GM12878 (cell line): ENCODE results near the gene ATXN2. TPM values are rescaled to one million over a fixed set of nuclear protein-coding genes. Genes with fewer than 3 reads are reported as not detected.

ENCODE experiments used
- BACH1 ChIP-seq: fragments of 450-650 bp; IDR thresholded peaks from 2 replicates; pipeline ENCODE4 v1.6.1; 2017; ENCODE audit warnings: mild to moderate bottlenecking, borderline replicate concordance
- CHD1 ChIP-seq: IDR thresholded peaks from 2 replicates; pipeline ENCODE4 v1.6.1; 2012; ENCODE audit warnings: low read depth, low read length, improper control_type of control experiment
- CREM ChIP-seq: IDR thresholded peaks from 2 replicates; pipeline ENCODE4 v1.6.1; 2014; ENCODE audit warnings: antibody characterized with exemption, low read depth
- JUNB ChIP-seq: IDR thresholded peaks from 2 replicates; pipeline ENCODE4 v1.6.1; 2016; ENCODE audit warnings: antibody characterized with exemption, mild to moderate bottlenecking
- MEF2A ChIP-seq: IDR thresholded peaks from 2 replicates; pipeline ENCODE4 v1.6.1; 2011; ENCODE audit warnings: low read depth, mild to moderate bottlenecking, low read length, moderate library complexity; ENCODE audit not compliant: insufficient read depth
- MTA2 ChIP-seq: fragments of 450-650 bp; IDR thresholded peaks from 2 replicates; pipeline ENCODE4 v1.6.1; 2016; ENCODE audit warnings: low read depth, mild to moderate bottlenecking, moderate library complexity
- MXI1 ChIP-seq: fragments of 150-350 bp; IDR thresholded peaks from 2 replicates; pipeline ENCODE4 v1.6.1; 2011; ENCODE audit warnings: low read depth, mild to moderate bottlenecking, inconsistent platforms, low read length, improper control_type of control experiment
- NFYA ChIP-seq: IDR thresholded peaks from 2 replicates; pipeline ENCODE4 v1.6.1; 2011; ENCODE audit warnings: low read depth, mild to moderate bottlenecking, low read length, improper control_type of control experiment, borderline replicate concordance
- NR2F1 ChIP-seq: fragments of 450-650 bp; conservative IDR thresholded peaks from 2 replicates; pipeline ENCODE4 v1.6.1; 2017; ENCODE audit warnings: mild to moderate bottlenecking
- PAX5 ChIP-seq: IDR thresholded peaks from 2 replicates; pipeline ENCODE4 v1.6.1; 2011; ENCODE audit warnings: low read depth, low read length, borderline replicate concordance
- SP1 ChIP-seq: IDR thresholded peaks from one replicate; pipeline ENCODE4 v1.6.1; 2011; ENCODE audit warnings: low read depth, low read length
- TCF7 ChIP-seq: IDR thresholded peaks from 2 replicates; pipeline ENCODE4 v1.6.1; 2014; ENCODE audit warnings: antibody characterized with exemption, borderline replicate concordance
- YY1 ChIP-seq: IDR thresholded peaks from 2 replicates; pipeline ENCODE4 v1.6.1; 2011; ENCODE audit warnings: low read depth, mild to moderate bottlenecking, low read length
- ZNF217 ChIP-seq: fragments of 450-650 bp; IDR thresholded peaks from 2 replicates; pipeline ENCODE4 v1.6.1; 2017; ENCODE audit warnings: antibody characterized with exemption, mild to moderate bottlenecking
- ZSCAN29 ChIP-seq: fragments of 450-650 bp; IDR thresholded peaks from 2 replicates; pipeline ENCODE4 v1.6.1; 2017; ENCODE audit warnings: mild to moderate bottlenecking, moderate library complexity
- polyA plus RNA-seq, 11 experiments: library from polyadenylated mRNA; depleted of rRNA in 4 of 11; unstranded in 6 of 11; stranded (reverse) in 5 of 11; fragments of >200 nt; fragmentation: Nextera tagmentation in 4 of 11; fragmentation: Illumina TruSeq in 1 of 11; extraction: Ambion mirVana in 4 of 11; extraction: Trizol in 1 of 11; gene quantifications; 1 replicate in 1 of 11; 2 replicates in 10 of 11; pipeline versions ENCODE4 v1.2.1 to v1.2.3, GENCODE V29; 2011 to 2016; ENCODE audit warnings: inconsistent platforms in 2 of 11, missing spikeins in 2 of 11, low read depth in 1 of 11
- total RNA-seq, 4 experiments: library from RNA; depleted of rRNA in 3 of 4; stranded (reverse); fragments of >200 nt in 3 of 4; fragmentation: Illumina TruSeq in 1 of 4; extraction: Trizol in 1 of 4; gene quantifications; 2 replicates each; pipeline versions ENCODE4 v1.2.1 to v1.2.3, GENCODE V29; 2013 to 2021
- TF ChIP-seq, protein P1 (sequence below), 3 experiments: IDR thresholded peaks in 2 of 3; conservative IDR thresholded peaks in 1 of 3; 2 replicates each; pipeline ENCODE4 v1.5.1; 2011; ENCODE audit warnings: low read depth in 3 of 3, low read length in 3 of 3, mild to moderate bottlenecking in 3 of 3, control low read depth in 2 of 3, moderate library complexity in 2 of 3, inconsistent platforms in 1 of 3, mixed read lengths in 1 of 3; ENCODE audit not compliant: control insufficient read depth in 2 of 3, insufficient read depth in 1 of 3; ENCODE audit errors: extremely low read depth in 1 of 3
- TF ChIP-seq, protein P2 (sequence below): fragments of 450-650 bp; conservative IDR thresholded peaks from 2 replicates; pipeline ENCODE4 v1.6.1; 2017; ENCODE audit warnings: mild to moderate bottlenecking, moderate library complexity
- TF ChIP-seq, protein P3 (sequence below): fragments of 450-650 bp; formaldehyde crosslinking; IDR thresholded peaks from 2 replicates; pipeline ENCODE4 v1.4.0; 2020; ENCODE audit warnings: mild to moderate bottlenecking, moderate library complexity
- TF ChIP-seq, protein P4 (sequence below): IDR thresholded peaks from 2 replicates; pipeline ENCODE4 v1.6.1; 2011; ENCODE audit warnings: mild to moderate bottlenecking, low read depth, low read length, moderate library complexity; ENCODE audit not compliant: insufficient replicate concordance

ATXN2 gene
- total and polyA plus RNA-seq, 10 of the 15 experiments (the other 5 are each of a cell fraction or from before 2014, with no cell fraction given), result 8.8 to 31.5 (median 19.0) TPM

DNA sequence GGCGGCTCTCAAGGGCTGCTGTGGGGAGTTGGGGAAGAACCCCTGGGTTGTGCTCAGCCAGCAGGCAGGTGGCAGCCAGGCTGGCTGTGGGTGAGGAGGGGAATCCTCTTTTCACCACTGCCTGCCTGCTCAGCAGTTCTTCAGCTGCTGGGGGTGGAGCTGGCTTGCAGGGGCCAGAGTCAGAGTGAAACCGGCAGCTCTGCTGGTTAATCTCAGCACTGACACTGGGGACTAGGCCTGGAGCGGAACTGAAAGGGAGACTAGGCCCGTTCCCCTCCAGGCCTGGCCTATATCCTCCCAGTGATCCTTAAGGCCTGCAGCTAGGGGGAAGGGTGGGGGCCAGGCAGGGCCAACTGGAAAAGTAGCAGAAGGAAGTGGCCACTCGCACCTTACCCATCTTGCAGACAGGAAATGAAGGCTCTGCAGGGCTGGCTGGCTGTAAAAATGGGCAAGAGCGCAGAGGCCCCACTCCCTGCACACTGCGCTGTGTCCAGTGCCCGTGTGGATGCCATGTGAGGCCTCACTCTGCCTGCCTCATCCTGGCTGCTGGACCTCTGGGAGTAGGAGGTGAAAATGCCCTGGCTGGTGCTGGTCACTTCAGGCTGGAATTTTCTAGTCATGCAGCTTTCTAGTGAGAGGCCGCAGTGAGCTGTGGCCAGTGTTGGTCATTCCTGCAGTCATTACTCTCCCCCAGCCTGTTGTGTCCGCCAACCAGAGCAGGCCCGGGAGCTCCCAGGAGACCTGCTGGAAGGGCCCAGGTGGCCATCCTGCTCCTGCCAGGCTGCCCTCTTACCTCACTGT lies 154.0 kb downstream of the ATXN2 start (continued):
- TF ChIP-seq, protein P1, sequence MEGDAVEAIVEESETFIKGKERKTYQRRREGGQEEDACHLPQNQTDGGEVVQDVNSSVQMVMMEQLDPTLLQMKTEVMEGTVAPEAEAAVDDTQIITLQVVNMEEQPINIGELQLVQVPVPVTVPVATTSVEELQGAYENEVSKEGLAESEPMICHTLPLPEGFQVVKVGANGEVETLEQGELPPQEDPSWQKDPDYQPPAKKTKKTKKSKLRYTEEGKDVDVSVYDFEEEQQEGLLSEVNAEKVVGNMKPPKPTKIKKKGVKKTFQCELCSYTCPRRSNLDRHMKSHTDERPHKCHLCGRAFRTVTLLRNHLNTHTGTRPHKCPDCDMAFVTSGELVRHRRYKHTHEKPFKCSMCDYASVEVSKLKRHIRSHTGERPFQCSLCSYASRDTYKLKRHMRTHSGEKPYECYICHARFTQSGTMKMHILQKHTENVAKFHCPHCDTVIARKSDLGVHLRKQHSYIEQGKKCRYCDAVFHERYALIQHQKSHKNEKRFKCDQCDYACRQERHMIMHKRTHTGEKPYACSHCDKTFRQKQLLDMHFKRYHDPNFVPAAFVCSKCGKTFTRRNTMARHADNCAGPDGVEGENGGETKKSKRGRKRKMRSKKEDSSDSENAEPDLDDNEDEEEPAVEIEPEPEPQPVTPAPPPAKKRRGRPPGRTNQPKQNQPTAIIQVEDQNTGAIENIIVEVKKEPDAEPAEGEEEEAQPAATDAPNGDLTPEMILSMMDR (IDR thresholded peaks at IDR 0.05 in 2 of 3, conservative IDR thresholded peaks at IDR 0.05 in 1 of 3; ENCODE audit: control insufficient read depth in 2 of 3, extremely low read depth in 1 of 3, insufficient read depth in 1 of 3, low read depth in 3 of 3, low read length in 3 of 3), result peak in 1 of 3 experiments; percentile 5; a peak in 1 of 6 replicates
- TF ChIP-seq MTA2 (peak; percentile 80), MEF2A (peak; percentile 85), MXI1 (peak; percentile 84; the same call in 1 of the 2 replicates), CREM (peak; percentile 81), SP1 (peak; percentile 52), TCF7 (no peak), NFYA (no peak), ZNF217 (no peak), BACH1 (peak; percentile 95; the same call in 1 of the 2 replicates), JUNB (peak; percentile 94), PAX5 (peak; percentile 92), ZSCAN29 (no peak), YY1 (peak; percentile 41; the same call in 1 of the 2 replicates), CHD1 (no peak), NR2F1 (peak; percentile 62)
- TF ChIP-seq, protein P2, sequence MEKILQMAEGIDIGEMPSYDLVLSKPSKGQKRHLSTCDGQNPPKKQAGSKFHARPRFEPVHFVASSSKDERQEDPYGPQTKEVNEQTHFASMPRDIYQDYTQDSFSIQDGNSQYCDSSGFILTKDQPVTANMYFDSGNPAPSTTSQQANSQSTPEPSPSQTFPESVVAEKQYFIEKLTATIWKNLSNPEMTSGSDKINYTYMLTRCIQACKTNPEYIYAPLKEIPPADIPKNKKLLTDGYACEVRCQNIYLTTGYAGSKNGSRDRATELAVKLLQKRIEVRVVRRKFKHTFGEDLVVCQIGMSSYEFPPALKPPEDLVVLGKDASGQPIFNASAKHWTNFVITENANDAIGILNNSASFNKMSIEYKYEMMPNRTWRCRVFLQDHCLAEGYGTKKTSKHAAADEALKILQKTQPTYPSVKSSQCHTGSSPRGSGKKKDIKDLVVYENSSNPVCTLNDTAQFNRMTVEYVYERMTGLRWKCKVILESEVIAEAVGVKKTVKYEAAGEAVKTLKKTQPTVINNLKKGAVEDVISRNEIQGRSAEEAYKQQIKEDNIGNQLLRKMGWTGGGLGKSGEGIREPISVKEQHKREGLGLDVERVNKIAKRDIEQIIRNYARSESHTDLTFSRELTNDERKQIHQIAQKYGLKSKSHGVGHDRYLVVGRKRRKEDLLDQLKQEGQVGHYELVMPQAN, result no peak
- TF ChIP-seq, protein P3, sequence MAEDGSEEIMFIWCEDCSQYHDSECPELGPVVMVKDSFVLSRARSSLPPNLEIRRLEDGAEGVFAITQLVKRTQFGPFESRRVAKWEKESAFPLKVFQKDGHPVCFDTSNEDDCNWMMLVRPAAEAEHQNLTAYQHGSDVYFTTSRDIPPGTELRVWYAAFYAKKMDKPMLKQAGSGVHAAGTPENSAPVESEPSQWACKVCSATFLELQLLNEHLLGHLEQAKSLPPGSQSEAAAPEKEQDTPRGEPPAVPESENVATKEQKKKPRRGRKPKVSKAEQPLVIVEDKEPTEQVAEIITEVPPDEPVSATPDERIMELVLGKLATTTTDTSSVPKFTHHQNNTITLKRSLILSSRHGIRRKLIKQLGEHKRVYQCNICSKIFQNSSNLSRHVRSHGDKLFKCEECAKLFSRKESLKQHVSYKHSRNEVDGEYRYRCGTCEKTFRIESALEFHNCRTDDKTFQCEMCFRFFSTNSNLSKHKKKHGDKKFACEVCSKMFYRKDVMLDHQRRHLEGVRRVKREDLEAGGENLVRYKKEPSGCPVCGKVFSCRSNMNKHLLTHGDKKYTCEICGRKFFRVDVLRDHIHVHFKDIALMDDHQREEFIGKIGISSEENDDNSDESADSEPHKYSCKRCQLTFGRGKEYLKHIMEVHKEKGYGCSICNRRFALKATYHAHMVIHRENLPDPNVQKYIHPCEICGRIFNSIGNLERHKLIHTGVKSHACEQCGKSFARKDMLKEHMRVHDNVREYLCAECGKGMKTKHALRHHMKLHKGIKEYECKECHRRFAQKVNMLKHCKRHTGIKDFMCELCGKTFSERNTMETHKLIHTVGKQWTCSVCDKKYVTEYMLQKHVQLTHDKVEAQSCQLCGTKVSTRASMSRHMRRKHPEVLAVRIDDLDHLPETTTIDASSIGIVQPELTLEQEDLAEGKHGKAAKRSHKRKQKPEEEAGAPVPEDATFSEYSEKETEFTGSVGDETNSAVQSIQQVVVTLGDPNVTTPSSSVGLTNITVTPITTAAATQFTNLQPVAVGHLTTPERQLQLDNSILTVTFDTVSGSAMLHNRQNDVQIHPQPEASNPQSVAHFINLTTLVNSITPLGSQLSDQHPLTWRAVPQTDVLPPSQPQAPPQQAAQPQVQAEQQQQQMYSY (CRISPR knock-in tag), result no peak
- TF ChIP-seq, protein P4, sequence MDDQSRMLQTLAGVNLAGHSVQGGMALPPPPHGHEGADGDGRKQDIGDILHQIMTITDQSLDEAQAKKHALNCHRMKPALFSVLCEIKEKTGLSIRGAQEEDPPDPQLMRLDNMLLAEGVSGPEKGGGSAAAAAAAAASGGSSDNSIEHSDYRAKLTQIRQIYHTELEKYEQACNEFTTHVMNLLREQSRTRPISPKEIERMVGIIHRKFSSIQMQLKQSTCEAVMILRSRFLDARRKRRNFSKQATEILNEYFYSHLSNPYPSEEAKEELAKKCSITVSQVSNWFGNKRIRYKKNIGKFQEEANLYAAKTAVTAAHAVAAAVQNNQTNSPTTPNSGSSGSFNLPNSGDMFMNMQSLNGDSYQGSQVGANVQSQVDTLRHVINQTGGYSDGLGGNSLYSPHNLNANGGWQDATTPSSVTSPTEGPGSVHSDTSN, result peak; percentile 44
